ENCODE data around the gene FHOD3. TPM values are rescaled to one million over a fixed set of nuclear protein-coding genes. Genes with fewer than 3 reads are reported as not detected.

The FHOD3 gene
- total RNA-seq, 3 donors from 2014 or later, result 2.7 to 14.4 (median 4.0) TPM

GRCh38 chr18:36477776-36478175 is 180.3 kb downstream of the FHOD3 start:
- ATAC-seq, result no peak
- intact Hi-C loops (cut with DNase I, micrococcal nuclease), result no loop called here
- DNase-seq, result no peak
- Histone ChIP-seq H3K4me1 (ENCODE audit: low read depth) (peaks cover 3% of the 10 kb centered on the region), H3K36me3 (ENCODE audit: low read depth) (no peaks in the 10 kb centered on the region), H3K9me3 (no peaks in the 10 kb centered on the region), H3K4me3 (no peak overlapping the region)
- no peak for TF ChIP-seq CTCF (IDR thresholded peaks at IDR 0.05)

- Histone ChIP-seq H3K36me3 (ENCODE audit: low read depth) (no peaks in the 10 kb centered on the region), H3K9me3 (no peaks in the 10 kb centered on the region), H3K4me1 (ENCODE audit: low read depth) (peaks cover 3% of the 10 kb centered on the region), H3K4me3 (no peak overlapping the region)
- TF ChIP-seq CTCF (IDR thresholded peaks at IDR 0.05), result no peak
- intact Hi-C loops (cut with DNase I, micrococcal nuclease), result no loop called here
- DNase-seq (no peak), ATAC-seq (no peak)
These were observed 183.7 kb downstream of the FHOD3 start for GRCh38 chr18:36481201-36481657.

- Histone ChIP-seq H3K36me3 (ENCODE audit: low read depth) (no peaks in the 10 kb centered on the region), H3K4me3 (no peak overlapping the region), H3K9me3 (no peaks in the 10 kb centered on the region), H3K4me1 (ENCODE audit: low read depth) (peaks cover 3% of the 10 kb centered on the region)
- TF ChIP-seq CTCF (IDR thresholded peaks at IDR 0.05), result no peak
- ATAC-seq (no peak), DNase-seq (no peak)
- intact Hi-C loops (cut with DNase I, micrococcal nuclease), result no loop called here
These were observed 184.4 kb downstream of the FHOD3 start for GRCh38 chr18:36481935-36482334.

- no peak for ATAC-seq
- no peak overlapping the region for H3K4me3 ChIP-seq
- intact Hi-C loops (cut with DNase I, micrococcal nuclease), result no loop called here
- no peaks in the 10 kb centered on the region for H3K9me3 ChIP-seq
- DNase-seq, result no peak
- no peaks in the 10 kb centered on the region for H3K36me3 ChIP-seq (ENCODE audit: low read depth)
- peaks cover 3% of the 10 kb centered on the region for H3K4me1 ChIP-seq (ENCODE audit: low read depth)
- TF ChIP-seq CTCF (IDR thresholded peaks at IDR 0.05), result no peak
These were observed 187.1 kb downstream of the FHOD3 start for GRCh38 chr18:36484591-36484990.

GRCh38 chr18:36485772-36486171 is 188.3 kb downstream of the FHOD3 start:
- intact Hi-C loops (cut with DNase I, micrococcal nuclease), result no loop called here
- no peak for TF ChIP-seq CTCF (IDR thresholded peaks at IDR 0.05)
- Histone ChIP-seq H3K9me3 (no peaks in the 10 kb centered on the region), H3K4me3 (no peak overlapping the region), H3K4me1 (ENCODE audit: low read depth) (peaks cover 3% of the 10 kb centered on the region), H3K36me3 (ENCODE audit: low read depth) (no peaks in the 10 kb centered on the region)
- DNase-seq (no peak), ATAC-seq (no peak)

- Histone ChIP-seq H3K9me3 (no peaks in the 10 kb centered on the region), H3K4me1 (ENCODE audit: low read depth) (no peaks in the 10 kb centered on the region), H3K36me3 (ENCODE audit: low read depth) (no peaks in the 10 kb centered on the region), H3K4me3 (no peak overlapping the region)
- no peak for TF ChIP-seq CTCF (IDR thresholded peaks at IDR 0.05)
- ATAC-seq (no peak), DNase-seq (no peak)
- intact Hi-C loops (cut with DNase I, micrococcal nuclease), result no loop called here
These were observed 190.6 kb downstream of the FHOD3 start for GRCh38 chr18:36488131-36488530.

Data from mucosa of descending colon (tissue), 3 donors.